K562 (cell line): ENCODE results near the gene HOXD4. TPM values are rescaled to one million over a fixed set of nuclear protein-coding genes. Genes with fewer than 3 reads are reported as not detected.

Experiments
- ATAC-seq: fragments of 200-7000 bp; cut with Tn5 transposase; 3 replicates; pipeline ENCODE4 v1.9.1; 2020; ENCODE audit warnings: moderate library complexity
- BruUV-seq: library from RNA; stranded (reverse); fragments of 400-500 nt; replicated peaks from 2 replicates; lab custom pipeline; 2021; lab: Mats Ljungman, UMichigan
- CTCF ChIA-PET: fragments of 300-600 bp; formaldehyde crosslinking; extraction: SDS; loops from one replicate; lab custom pipeline; 2021; ENCODE audit warnings: low intra/inter-chr PET ratio; lab: Yijun Ruan, JAX
- POLR2A ChIA-PET: fragments of 300-600, 350-650 bp; sonication (Branson Sonifier 250); formaldehyde crosslinking; extraction: SDS; loops from one replicate; lab custom pipeline; 2021; ENCODE audit warnings: antibody characterized with exemption, inconsistent platforms; lab: Yijun Ruan, JAX
- DNase-seq, 4 experiments: peaks; one replicate each; pipeline versions ENCODE4 v3.0.0 to v3.0.0-alpha.2; 2011 to 2018; ENCODE audit warnings: low spot score in 3 of 4, mixed read lengths in 3 of 4; ENCODE audit errors: extremely low read depth in 1 of 4
- FAIRE-seq: peaks from 2 replicates; lab custom pipeline; 2011; peaks lifted over from hg19 to GRCh38; lab: Jason Lieb, UNC
- H2AFZ ChIP-seq: 2 replicates; pipeline ENCODE4 v1.6.0; 2011; ENCODE audit warnings: low read depth, low read length, control low read depth, inconsistent platforms
- H3K27ac ChIP-seq: fragments of 200-600 bp; 3 replicates; pipeline ENCODE4 v1.8.0; 2011; ENCODE audit warnings: low read depth, mild to moderate bottlenecking, control low read depth, inconsistent platforms, low read length, moderate library complexity, mixed read lengths; ENCODE audit errors: extremely low read depth
- H3K27me3 ChIP-seq, 2 experiments: fragments of 300-600 bp in 1 of 2; 2 replicates in 1 of 2; 3 replicates in 1 of 2; pipeline versions ENCODE4 v1.6.0 to v1.8.0; 2011; ENCODE audit warnings: inconsistent platforms in 2 of 2, low read length in 2 of 2, mild to moderate bottlenecking in 1 of 2, mixed read lengths in 1 of 2, moderate library complexity in 1 of 2; ENCODE audit not compliant: control insufficient read depth in 2 of 2, insufficient read depth in 2 of 2
- H3K36me3 ChIP-seq: fragments of 300-600 bp; 3 replicates; pipeline ENCODE4 v1.8.0; 2011; ENCODE audit warnings: mild to moderate bottlenecking, low read length, inconsistent platforms; ENCODE audit not compliant: control insufficient read depth, insufficient read depth
- H3K4me1 ChIP-seq, 2 experiments: fragments of 200-600 bp in 1 of 2; replicated peaks in 1 of 2; 2 replicates in 1 of 2; 3 replicates in 1 of 2; pipeline versions ENCODE4 v1.5.1 to v1.8.0; 2011; ENCODE audit warnings: inconsistent platforms in 2 of 2, low read length in 2 of 2, mild to moderate bottlenecking in 1 of 2, mixed read lengths in 1 of 2, moderate library complexity in 1 of 2; ENCODE audit not compliant: control insufficient read depth in 2 of 2, insufficient read depth in 2 of 2
- H3K4me2 ChIP-seq: 2 replicates; pipeline ENCODE4 v1.6.1; 2011; ENCODE audit warnings: low read length, control low read depth, inconsistent platforms, mixed read lengths; ENCODE audit not compliant: insufficient read depth
- H3K4me3 ChIP-seq: fragments of 200-600 bp; sonication (generic), shearing (Covaris generic); 2 replicates; pipeline ENCODE4 v1.5.1; 2016; ENCODE audit warnings: control low read depth, inconsistent platforms
- H3K79me2 ChIP-seq: fragments of 200-600 bp; 3 replicates; pipeline ENCODE4 v1.8.0; 2011; ENCODE audit warnings: low read length, inconsistent platforms; ENCODE audit not compliant: control insufficient read depth, insufficient read depth
- H3K9ac ChIP-seq, 2 experiments: 2 replicates each; pipeline versions ENCODE4 v1.6.0 to v1.6.1; 2011; ENCODE audit warnings: low read depth in 2 of 2, low read length in 2 of 2, control low read depth in 1 of 2, inconsistent platforms in 1 of 2, mild to moderate bottlenecking in 1 of 2, mixed read lengths in 1 of 2; ENCODE audit not compliant: insufficient read depth in 1 of 2
- H3K9me1 ChIP-seq: one replicate; pipeline ENCODE4 v1.6.0; 2011; ENCODE audit warnings: inconsistent platforms, mild to moderate bottlenecking, low read length, moderate library complexity; ENCODE audit not compliant: control insufficient read depth, insufficient read depth
- H3K9me3 ChIP-seq: replicated peaks from 2 replicates; pipeline ENCODE4 v1.5.1; 2011; ENCODE audit warnings: low read depth, low read length, inconsistent platforms; ENCODE audit not compliant: control insufficient read depth, insufficient read depth
- H4K20me1 ChIP-seq: replicated peaks from 2 replicates; pipeline ENCODE4 v1.6.1; 2011; ENCODE audit warnings: low read length, inconsistent platforms, mixed read lengths; ENCODE audit not compliant: control insufficient read depth, insufficient read depth
- CLOCK ChIP-seq: fragments of 250-450 bp; sonication (Bioruptor Pico); IDR thresholded peaks from 2 replicates; pipeline ENCODE4 v1.4.0; 2020; ENCODE audit warnings: mild to moderate bottlenecking, moderate library complexity, borderline replicate concordance
- DACH1 ChIP-seq: fragments of 450-650 bp; IDR thresholded peaks from 2 replicates; pipeline ENCODE4 v1.6.1; 2018; ENCODE audit not compliant: partially characterized antibody
- HIVEP1 ChIP-seq: fragments of 250-450 bp; sonication (Bioruptor Pico); IDR thresholded peaks from 2 replicates; pipeline ENCODE4 v1.4.0; 2020; ENCODE audit warnings: mild to moderate bottlenecking
- ILK ChIP-seq: fragments of 450-650 bp; IDR thresholded peaks from 2 replicates; pipeline ENCODE4 v1.6.1; 2016; ENCODE audit warnings: missing genetic modification characterization, low read depth, mild to moderate bottlenecking, missing compliant biosample characterization, moderate library complexity, borderline replicate concordance
- ZNF146 ChIP-seq: IDR thresholded peaks from one replicate; pipeline ENCODE4 v1.6.1; 2018; ENCODE audit warnings: missing compliant biosample characterization; ENCODE audit not compliant: unreplicated experiment
- ZNF395 ChIP-seq: fragments of 200-800 bp; sonication (Bioruptor generic); IDR thresholded peaks from 2 replicates; pipeline ENCODE4 v1.6.1; 2017; ENCODE audit warnings: missing genetic modification characterization, missing compliant biosample characterization
- ZNF76 ChIP-seq: fragments of 250-450 bp; sonication (Bioruptor Pico); IDR thresholded peaks from 2 replicates; pipeline ENCODE4 v1.4.0; 2020; ENCODE audit warnings: mild to moderate bottlenecking, moderate library complexity, borderline replicate concordance
- WGBS: fragments of 100-300 bp; shearing (Covaris generic); methylation state at CpG from one replicate; pipeline ENCODE4 v1.1.6; 2016; ENCODE audit warnings: low coverage, mixed read lengths; ENCODE audit not compliant: insufficient coverage; ENCODE audit errors: missing lambda C conversion rate; 5-methylcytosine and 5-hydroxymethylcytosine counted together
- in situ Hi-C: fragments of 300-500 bp; cut with MboI; formaldehyde crosslinking; loops from 4 replicates; pipeline ENCODE4 v1.15.0; 2018; ENCODE audit warnings: inconsistent platforms, mixed read lengths
- intact Hi-C: fragments of 100-400 bp; cut with micrococcal nuclease; formaldehyde crosslinking; loops from 2 replicates; pipeline ENCODE4 v1.14.2; 2022
- polyA plus RNA-seq, 8 experiments: library from polyadenylated mRNA; depleted of rRNA in 4 of 8; stranded (reverse) in 5 of 8; unstranded in 3 of 8; fragments of >200 nt; fragmentation: Nextera tagmentation in 2 of 8; fragmentation: Illumina TruSeq in 1 of 8; extraction: Ambion mirVana in 2 of 8; extraction: Trizol in 1 of 8; gene quantifications; 2 replicates each; pipeline versions ENCODE4 v1.2.1 to v1.2.3, GENCODE V29; 2011 to 2014; ENCODE audit warnings: inconsistent platforms in 1 of 8, missing spikeins in 1 of 8
- total RNA-seq, 7 experiments: library from RNA; depleted of rRNA in 6 of 7; stranded (reverse); fragments of >200 nt in 6 of 7; fragmentation: Illumina TruSeq in 2 of 7; extraction: Trizol in 2 of 7; gene quantifications; 2 replicates each; pipeline versions ENCODE4 v1.2.1 to v1.2.3, GENCODE V29; 2011 to 2021; ENCODE audit warnings: low replicate concordance in 1 of 7
- TF ChIP-seq, protein P1 (sequence below): IDR thresholded peaks from 2 replicates; pipeline ENCODE4 v1.6.1; 2016; ENCODE audit warnings: missing genetic modification characterization, missing compliant biosample characterization

The HOXD4 gene
- total and polyA plus RNA-seq, 9 of the 15 experiments (the other 6 are each of a cell fraction or from before 2014, with no cell fraction given): not detected

DNA sequence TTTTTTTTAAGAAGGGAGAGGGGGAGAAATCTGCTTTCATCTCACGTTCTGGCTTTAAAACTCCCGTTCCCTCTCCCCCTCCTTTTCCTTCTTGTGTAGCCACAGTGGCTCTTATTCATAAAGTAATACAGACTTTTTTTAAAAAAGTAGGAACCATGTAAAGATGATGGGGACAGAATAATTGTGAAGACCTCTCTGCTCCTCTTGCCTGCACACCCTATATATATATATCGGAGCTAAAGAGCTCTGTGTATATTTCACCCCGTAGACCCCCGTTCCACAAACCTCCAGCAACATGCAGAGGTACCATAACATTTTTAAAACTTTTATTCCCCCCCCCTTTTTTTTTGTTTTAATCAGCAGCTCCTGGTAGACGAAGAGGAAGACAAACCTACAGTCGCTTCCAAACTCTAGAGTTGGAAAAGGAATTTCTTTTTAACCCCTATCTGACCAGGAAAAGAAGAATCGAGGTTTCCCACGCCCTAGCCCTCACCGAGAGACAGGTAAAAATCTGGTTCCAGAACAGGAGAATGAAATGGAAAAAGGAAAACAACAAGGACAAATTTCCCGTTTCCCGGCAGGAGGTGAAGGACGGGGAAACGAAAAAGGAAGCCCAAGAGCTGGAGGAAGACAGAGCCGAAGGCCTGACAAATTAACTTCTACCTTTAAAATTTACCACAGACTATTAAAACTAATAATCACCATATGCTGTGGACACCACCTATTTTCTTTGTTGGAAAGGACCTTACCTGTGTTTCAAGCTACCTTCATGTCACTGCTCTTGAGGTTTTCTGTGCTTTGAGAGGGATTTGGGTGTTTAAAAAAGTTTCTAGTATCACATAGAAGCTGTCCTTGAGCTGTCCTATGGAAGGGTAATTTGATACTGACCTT is 20.1 kb upstream of the HOXD4 start (continued):
- TF ChIP-seq ILK (tag) (no peak), HIVEP1 (CRISPR knock-in tag) (no peak)

DNA sequence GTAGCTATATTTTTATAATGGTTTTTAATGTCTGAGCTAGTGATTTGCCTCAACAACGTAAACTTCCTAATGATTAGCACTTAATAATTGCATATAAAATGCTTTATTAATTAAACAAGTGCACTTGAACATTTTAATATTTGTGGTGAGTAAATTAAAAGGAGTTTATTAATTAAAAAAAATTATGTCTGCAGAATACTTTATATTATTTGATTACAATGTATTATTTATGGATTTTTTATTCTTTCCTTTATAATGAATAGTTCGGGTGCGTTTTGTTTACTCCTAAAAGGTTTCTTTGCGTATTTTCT is 19.5 kb upstream of the HOXD4 start:
- TF ChIP-seq, protein P1, sequence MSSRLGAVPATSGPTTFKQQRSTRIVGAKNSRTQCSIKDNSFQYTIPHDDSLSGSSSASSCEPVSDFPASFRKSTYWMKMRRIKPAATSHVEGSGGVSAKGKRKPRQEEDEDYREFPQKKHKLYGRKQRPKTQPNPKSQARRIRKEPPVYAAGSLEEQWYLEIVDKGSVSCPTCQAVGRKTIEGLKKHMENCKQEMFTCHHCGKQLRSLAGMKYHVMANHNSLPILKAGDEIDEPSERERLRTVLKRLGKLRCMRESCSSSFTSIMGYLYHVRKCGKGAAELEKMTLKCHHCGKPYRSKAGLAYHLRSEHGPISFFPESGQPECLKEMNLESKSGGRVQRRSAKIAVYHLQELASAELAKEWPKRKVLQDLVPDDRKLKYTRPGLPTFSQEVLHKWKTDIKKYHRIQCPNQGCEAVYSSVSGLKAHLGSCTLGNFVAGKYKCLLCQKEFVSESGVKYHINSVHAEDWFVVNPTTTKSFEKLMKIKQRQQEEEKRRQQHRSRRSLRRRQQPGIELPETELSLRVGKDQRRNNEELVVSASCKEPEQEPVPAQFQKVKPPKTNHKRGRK (tag): peak; percentile 58; the same call in 1 of the 2 replicates
- TF ChIP-seq ZNF395 (CRISPR knock-in tag) (no peak), ZNF76 (CRISPR knock-in tag) (no peak), DACH1 (peak; percentile 77), ZNF146 (CRISPR knock-in tag) (no peak), CLOCK (CRISPR knock-in tag) (no peak)
- Histone ChIP-seq H4K20me1 (0 out of 2 replicates have a peak, but pooled peaks cover 5% of the 10 kb centered on the region), H3K9me1 (no peaks in the 10 kb centered on the region), H2AFZ (no peak overlapping the region), H3K9ac (no peak overlapping the region), H3K4me1 (peaks cover 0 to 26% of the 10 kb centered on the region in 2 experiments; a peak in 2 of 5 replicates), H3K79me2 (no peaks in the 10 kb centered on the region), H3K4me3 (no peak overlapping the region), H3K27ac (no peak overlapping the region), H3K36me3 (no peaks in the 10 kb centered on the region), H3K27me3 (peaks cover 51 to 73% of the 10 kb centered on the region in 2 experiments), H3K9me3 (no peaks in the 10 kb centered on the region), H3K4me2 (no peak overlapping the region)
- no peak for DNase-seq
- BruUV-seq: no TSS peak
- ChIA-PET POLR2A (interaction anchor here (0.9 to 1.7 kb wide), 2 partner anchors 316 to 486 kb away, joined by 3 read pairs; no protein-coding TSS in a partner anchor), CTCF (no interaction called here)
- ATAC-seq: no peak
- in situ Hi-C loops (loop anchor here (25.0 kb wide), 2 partner anchors 680 to 1630 kb away; no protein-coding TSS in a partner anchor), intact Hi-C loops (no loop called here)
- WGBS: 8% methylated on average over 4 of the region's 4 CpGs
- no peak for FAIRE-seq
